H9 (cell line): ENCODE data around the gene CYB5R3. TPM values are rescaled to one million over a fixed set of nuclear protein-coding genes. Genes with fewer than 3 reads are reported as not detected.

ENCODE experiments used
- DNase-seq: peaks from one replicate; pipeline ENCODE4 v3.0.0-alpha.2; 2017
- H2AFZ ChIP-seq: one replicate; pipeline ENCODE4 v1.6.1; 2013; ENCODE audit warnings: mild to moderate bottlenecking, low read length, control low read depth, moderate library complexity
- H2AK5ac ChIP-seq: 2 replicates; pipeline ENCODE4 v1.6.1; 2013; ENCODE audit warnings: low read length, control low read depth, mixed read lengths; ENCODE audit not compliant: insufficient read length
- H2BK120ac ChIP-seq: one replicate; pipeline ENCODE4 v1.6.1; 2013; ENCODE audit warnings: low read depth, mild to moderate bottlenecking, low read length, control low read depth, inconsistent platforms; ENCODE audit not compliant: poor library complexity, severe bottlenecking
- H2BK12ac ChIP-seq: 2 replicates; pipeline ENCODE4 v1.6.1; 2013; ENCODE audit warnings: low read length, control low read depth, mixed read lengths, low read depth; ENCODE audit not compliant: insufficient read length
- H2BK15ac ChIP-seq: 2 replicates; pipeline ENCODE4 v1.6.1; 2013; ENCODE audit warnings: low read depth, low read length, control low read depth
- H2BK20ac ChIP-seq: one replicate; pipeline ENCODE4 v1.6.1; 2013; ENCODE audit warnings: low read depth, mild to moderate bottlenecking, low read length, control low read depth, inconsistent platforms; ENCODE audit not compliant: poor library complexity, severe bottlenecking
- H2BK5ac ChIP-seq: 2 replicates; pipeline ENCODE4 v1.6.1; 2013; ENCODE audit warnings: low read length, control low read depth, mixed read lengths; ENCODE audit not compliant: insufficient read length
- H3K14ac ChIP-seq: 2 replicates; pipeline ENCODE4 v1.6.1; 2013; ENCODE audit warnings: low read length, control low read depth; ENCODE audit not compliant: insufficient read depth
- H3K18ac ChIP-seq: 2 replicates; pipeline ENCODE4 v1.6.1; 2013; ENCODE audit warnings: low read depth, mild to moderate bottlenecking, mixed read lengths, low read length, control low read depth; ENCODE audit not compliant: insufficient read length
- H3K23ac ChIP-seq: 2 replicates; pipeline ENCODE4 v1.6.1; 2013; ENCODE audit warnings: low read length, control low read depth, mixed read lengths, low read depth; ENCODE audit not compliant: insufficient read length
- H3K23me2 ChIP-seq: 2 replicates; pipeline ENCODE4 v1.6.1; 2013; ENCODE audit warnings: low read depth, mild to moderate bottlenecking, mixed read lengths, low read length, control low read depth; ENCODE audit not compliant: insufficient read length, poor library complexity, severe bottlenecking
- H3K27ac ChIP-seq: 2 replicates; pipeline ENCODE4 v1.5.1; 2013; ENCODE audit warnings: low read length, control low read depth, mixed read lengths, low read depth; ENCODE audit not compliant: insufficient read length
- H3K27me3 ChIP-seq: 2 replicates; pipeline ENCODE4 v1.6.1; 2013; ENCODE audit warnings: low read length, control low read depth, inconsistent platforms; ENCODE audit not compliant: insufficient read depth
- H3K4ac ChIP-seq: 2 replicates; pipeline ENCODE4 v1.6.1; 2013; ENCODE audit warnings: low read depth, mild to moderate bottlenecking, control low read depth, inconsistent platforms, low read length, moderate library complexity
- H3K4me1 ChIP-seq: 2 replicates; pipeline ENCODE4 v1.6.1; 2013; ENCODE audit warnings: low read length, control low read depth, inconsistent platforms; ENCODE audit not compliant: insufficient read depth
- H3K4me2 ChIP-seq: 2 replicates; pipeline ENCODE4 v1.6.1; 2013; ENCODE audit warnings: low read length, control low read depth, mixed read lengths; ENCODE audit not compliant: insufficient read length, insufficient read depth
- H3K56ac ChIP-seq: 2 replicates; pipeline ENCODE4 v1.6.1; 2013; ENCODE audit warnings: low read depth, mild to moderate bottlenecking, mixed read lengths, low read length, control low read depth; ENCODE audit not compliant: insufficient read length
- H3K79me1 ChIP-seq: 2 replicates; pipeline ENCODE4 v1.6.1; 2013; ENCODE audit warnings: low read depth, mild to moderate bottlenecking, moderate library complexity, low read length, control low read depth, inconsistent platforms; ENCODE audit not compliant: insufficient read depth, poor library complexity, severe bottlenecking
- H3K79me2 ChIP-seq: 2 replicates; pipeline ENCODE4 v1.6.1; 2013; ENCODE audit warnings: low read length, control low read depth, inconsistent platforms; ENCODE audit not compliant: insufficient read depth
- H3K9ac ChIP-seq: 2 replicates; pipeline ENCODE4 v1.6.1; 2013; ENCODE audit warnings: low read length, control low read depth, mixed read lengths; ENCODE audit not compliant: insufficient read length; ENCODE audit errors: extremely low read depth
- H3K9me3 ChIP-seq: one replicate; pipeline ENCODE4 v1.6.1; 2013; ENCODE audit warnings: low read depth, low read length, inconsistent platforms; ENCODE audit not compliant: control insufficient read depth
- H3T11ph ChIP-seq: one replicate; pipeline ENCODE4 v1.6.1; 2013; ENCODE audit warnings: mild to moderate bottlenecking, low read length, control low read depth, inconsistent platforms
- H4K20me1 ChIP-seq: one replicate; pipeline ENCODE4 v1.6.1; 2013; ENCODE audit not compliant: control insufficient read depth, insufficient read length, insufficient read depth
- H4K5ac ChIP-seq: 2 replicates; pipeline ENCODE4 v1.6.1; 2013; ENCODE audit warnings: low read depth, mild to moderate bottlenecking, mixed read lengths, low read length, control low read depth; ENCODE audit not compliant: insufficient read length
- H4K8ac ChIP-seq: replicated peaks from 2 replicates; pipeline ENCODE4 v1.6.1; 2013; ENCODE audit warnings: low read length, control low read depth, mixed read lengths, low read depth; ENCODE audit not compliant: insufficient read length
- H4K91ac ChIP-seq: 2 replicates; pipeline ENCODE4 v1.6.1; 2013; ENCODE audit warnings: low read depth, mild to moderate bottlenecking, moderate library complexity, mixed read lengths, low read length, control low read depth; ENCODE audit not compliant: insufficient read length
- H3K27ac Mint-ChIP-seq, 3 experiments: 2 replicates in 2 of 3; 3 replicates in 1 of 3; pipeline ENCODE4 v1.8.0; 2020 to 2021; ENCODE audit warnings: mixed read lengths in 3 of 3, mild to moderate bottlenecking in 1 of 3, moderate library complexity in 1 of 3
- H3K27me3 Mint-ChIP-seq: 2 replicates; pipeline ENCODE4 v1.8.0; 2021; ENCODE audit warnings: low read depth, mild to moderate bottlenecking, moderate library complexity, mixed read lengths
- H3K36me3 Mint-ChIP-seq, 3 experiments: 2 replicates in 2 of 3; 3 replicates in 1 of 3; pipeline ENCODE4 v1.8.0; 2020 to 2021; ENCODE audit warnings: low read depth in 3 of 3, mixed read lengths in 3 of 3; ENCODE audit not compliant: insufficient read depth in 1 of 3
- H3K4me1 Mint-ChIP-seq, 2 experiments: 2 replicates each; pipeline ENCODE4 v1.8.0; 2020; ENCODE audit warnings: mixed read lengths in 2 of 2
- H3K4me3 Mint-ChIP-seq, 2 experiments: 2 replicates in 1 of 2; 3 replicates in 1 of 2; pipeline ENCODE4 v1.8.0; 2020 to 2021; ENCODE audit warnings: mild to moderate bottlenecking in 2 of 2, mixed read lengths in 2 of 2, moderate library complexity in 1 of 2
- H3K9me3 Mint-ChIP-seq, 2 experiments: 2 replicates in 1 of 2; 3 replicates in 1 of 2; pipeline ENCODE4 v1.8.0; 2020; ENCODE audit warnings: mild to moderate bottlenecking in 2 of 2, mixed read lengths in 2 of 2, moderate library complexity in 1 of 2
- CTCF ChIP-seq: fragments of 200-600 bp; sonication (generic); conservative IDR thresholded peaks from 3 replicates; pipeline ENCODE4 v1.8.0; 2021; ENCODE audit warnings: antibody characterized with exemption, mild to moderate bottlenecking
- WGBS: extraction: QIAGEN DNeasy Blood & Tissue Kit; methylation state at CpG from one replicate; pipeline ENCODE4 v1.1.7; 2013; ENCODE audit warnings: missing lambda C conversion rate, low lambda C conversion rate, mixed read lengths; ENCODE audit not compliant: insufficient read length; ENCODE audit errors: extremely low coverage; 5-methylcytosine and 5-hydroxymethylcytosine counted together
- total RNA-seq: library from RNA; stranded (reverse); gene quantifications from 2 replicates; pipeline ENCODE4 v1.2.1, GENCODE V29; 2021

CYB5R3 gene
- total RNA-seq, 1 experiment from 2014 or later: 97.4 TPM

GRCh38 chr22:42645341-42645937 is 3.8 kb downstream of the CYB5R3 start:
- H3T11ph ChIP-seq: no peak overlapping the region
- Mint-ChIP-seq H3K27me3 (no peaks in the 10 kb centered on the region; the same call in 1 of the 2 replicates), H3K36me3 (no peaks in the 10 kb centered on the region), H3K4me3 (no peak overlapping the region; a peak in 1 of 5 replicates), H3K9me3 (no peaks in the 10 kb centered on the region; a peak in 1 of 5 replicates), H3K27ac (peak overlapping the region; percentile 8 to 96 (median 89); a peak in 5 of 7 replicates), H3K4me1 (peaks cover 33 to 54% of the 10 kb centered on the region in 2 experiments)
- no peak overlapping the region for H2AK5ac ChIP-seq
- H4K8ac ChIP-seq: no peak overlapping the region
- H3K14ac ChIP-seq: no peak overlapping the region
- no peaks in the 10 kb centered on the region for H4K20me1 ChIP-seq
- no peak overlapping the region for H3K4me2 ChIP-seq
- no peak overlapping the region for H2BK12ac ChIP-seq
- H3K56ac ChIP-seq: no peak overlapping the region
- no CpG with 5 or more reads among the region's 19 CpGs for whole genome bisulfite sequencing
- H3K27me3 ChIP-seq: no peaks in the 10 kb centered on the region
- H3K23ac ChIP-seq: no peak overlapping the region
- H2BK120ac ChIP-seq: no peak overlapping the region
- H2AFZ ChIP-seq: no peak overlapping the region
- peaks cover 7% of the 10 kb centered on the region; the same call in 1 of the 2 replicates for H3K4me1 ChIP-seq
- no peak for TF ChIP-seq CTCF
- H3K79me1 ChIP-seq: peaks cover 7% of the 10 kb centered on the region
- no peak overlapping the region for H3K9ac ChIP-seq
- peak; percentile 32 for DNase-seq
- no peak overlapping the region for H3K18ac ChIP-seq
- no peak overlapping the region for H2BK5ac ChIP-seq
- no peaks in the 10 kb centered on the region; the same call in 1 of the 2 replicates for H3K79me2 ChIP-seq
- H4K91ac ChIP-seq: no peak overlapping the region
- H3K23me2 ChIP-seq: peaks cover 13% of the 10 kb centered on the region
- no peaks in the 10 kb centered on the region for H3K9me3 ChIP-seq
- H4K5ac ChIP-seq: no peak overlapping the region
- H2BK15ac ChIP-seq: no peak overlapping the region
- H3K27ac ChIP-seq: no peak overlapping the region
- no peak overlapping the region for H2BK20ac ChIP-seq
- H3K4ac ChIP-seq: no peak overlapping the region
